Testis (tissue), 2 donors: Measurements from ENCODE around the gene CACNG4.

Experiments used
- POLR2A ChIP-seq: fragments of 450-650 bp; IDR thresholded peaks from one replicate; pipeline ENCODE4 v1.6.1; 2017; ENCODE audit warnings: antibody characterized with exemption, mild to moderate bottlenecking, moderate library complexity
- TF ChIP-seq, protein P1 (sequence below), 3 experiments: fragments of 450-650 bp in 2 of 3; fragments of 200-600 bp in 1 of 3; sonication (generic) in 1 of 3; IDR thresholded peaks; one replicate each; pipeline ENCODE4 v1.5.1; 2016 to 2019; ENCODE audit warnings: antibody characterized with exemption in 3 of 3, mild to moderate bottlenecking in 2 of 3, moderate library complexity in 1 of 3

DNA sequence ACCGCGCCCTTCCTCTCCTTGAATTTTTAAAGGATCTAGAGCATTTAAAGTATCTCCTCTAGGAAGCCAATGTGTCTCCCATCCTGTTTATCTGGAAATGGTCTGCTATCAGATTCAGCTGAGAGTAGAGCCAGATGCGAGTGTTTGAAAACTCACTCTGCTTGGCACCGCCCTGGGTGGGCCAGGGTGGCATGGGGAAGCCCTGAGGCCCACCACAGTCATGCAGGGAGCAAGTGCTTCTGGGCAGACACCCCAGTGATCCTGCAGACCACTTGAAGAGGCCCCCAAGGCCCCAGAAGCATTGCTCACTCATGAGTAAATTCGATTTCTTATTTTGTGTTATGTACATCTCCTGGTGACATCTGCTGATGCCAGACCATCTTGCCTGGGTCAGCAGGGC, 8.7 kb upstream of the CACNG4 start:
- TF ChIP-seq, protein P1, sequence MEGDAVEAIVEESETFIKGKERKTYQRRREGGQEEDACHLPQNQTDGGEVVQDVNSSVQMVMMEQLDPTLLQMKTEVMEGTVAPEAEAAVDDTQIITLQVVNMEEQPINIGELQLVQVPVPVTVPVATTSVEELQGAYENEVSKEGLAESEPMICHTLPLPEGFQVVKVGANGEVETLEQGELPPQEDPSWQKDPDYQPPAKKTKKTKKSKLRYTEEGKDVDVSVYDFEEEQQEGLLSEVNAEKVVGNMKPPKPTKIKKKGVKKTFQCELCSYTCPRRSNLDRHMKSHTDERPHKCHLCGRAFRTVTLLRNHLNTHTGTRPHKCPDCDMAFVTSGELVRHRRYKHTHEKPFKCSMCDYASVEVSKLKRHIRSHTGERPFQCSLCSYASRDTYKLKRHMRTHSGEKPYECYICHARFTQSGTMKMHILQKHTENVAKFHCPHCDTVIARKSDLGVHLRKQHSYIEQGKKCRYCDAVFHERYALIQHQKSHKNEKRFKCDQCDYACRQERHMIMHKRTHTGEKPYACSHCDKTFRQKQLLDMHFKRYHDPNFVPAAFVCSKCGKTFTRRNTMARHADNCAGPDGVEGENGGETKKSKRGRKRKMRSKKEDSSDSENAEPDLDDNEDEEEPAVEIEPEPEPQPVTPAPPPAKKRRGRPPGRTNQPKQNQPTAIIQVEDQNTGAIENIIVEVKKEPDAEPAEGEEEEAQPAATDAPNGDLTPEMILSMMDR (IDR thresholded peaks at IDR 0.05), result no peak
- no peak for TF ChIP-seq POLR2A
